GOT3 (cell line): ENCODE measurements around the gene SFT2D2.

Experiments used
- DNase-seq: peaks from one replicate; lab custom pipeline; 2025; ENCODE audit warnings: mixed read lengths; lab: John Stamatoyannopoulos, UW

SFT2D2 gene

DNA sequence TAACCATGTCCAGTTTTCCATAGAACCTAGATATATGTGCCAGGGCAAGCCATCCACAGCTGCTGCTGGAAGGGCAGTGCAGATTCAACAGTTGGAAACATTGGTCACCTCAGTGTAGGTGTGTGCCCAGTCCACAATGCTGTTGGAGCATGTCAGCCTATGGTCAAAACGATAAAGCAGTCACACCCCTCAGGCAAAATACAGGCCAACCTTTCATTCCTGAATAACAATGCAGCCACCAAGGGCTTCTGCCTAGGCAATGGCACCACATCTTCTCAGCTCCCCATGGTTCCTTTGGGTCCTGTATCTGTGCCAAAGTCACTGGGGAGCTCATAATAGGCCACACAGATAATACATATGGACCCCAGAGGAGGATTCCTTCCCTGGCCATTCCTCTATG, 39.8 kb downstream of the SFT2D2 start:
- DNase-seq = no peak

DNA sequence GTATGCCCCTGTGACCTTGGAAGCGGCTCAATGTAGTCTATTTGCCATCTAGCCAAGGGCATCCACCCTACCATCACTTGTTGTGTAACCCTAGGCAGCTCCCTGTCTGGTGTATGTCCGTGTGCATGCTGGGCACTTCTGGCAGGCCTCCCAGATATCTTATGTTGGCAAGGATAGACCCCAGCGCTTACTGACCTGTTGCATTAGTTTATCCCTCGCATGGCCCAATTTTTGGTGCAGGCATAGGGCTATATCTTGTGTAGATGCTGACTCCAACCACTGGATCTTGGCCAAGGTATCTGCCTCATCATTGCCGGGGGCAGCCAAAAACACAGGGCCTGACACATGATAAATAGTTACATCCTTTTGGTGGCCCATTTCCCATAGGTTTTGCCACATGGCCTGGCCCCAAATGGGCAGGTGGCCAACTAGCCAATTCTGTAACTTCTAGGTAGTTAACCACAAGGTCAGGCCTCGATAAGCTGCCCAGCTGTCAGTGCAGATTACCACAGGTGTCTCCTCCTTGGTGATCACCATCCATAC, 40.9 kb downstream of the SFT2D2 start:
- DNase-seq = no peak

DNA sequence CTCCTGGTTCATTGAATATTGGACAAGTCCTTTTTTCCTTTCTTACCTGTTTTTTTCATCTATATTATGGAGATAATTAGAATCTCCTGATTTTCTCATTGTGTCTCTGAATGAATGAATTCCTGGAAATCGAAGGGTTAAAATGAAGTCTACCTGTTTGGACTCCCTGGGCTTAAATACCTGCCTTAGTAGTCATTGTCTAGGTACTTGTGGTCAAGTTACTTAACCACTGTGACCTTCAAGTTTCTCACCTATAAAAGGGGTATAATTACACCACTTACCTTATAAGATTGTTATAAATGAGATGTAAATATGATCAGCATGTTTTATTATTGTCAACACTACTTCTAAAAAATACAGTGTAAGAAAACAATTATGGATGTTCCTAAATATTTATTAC, 45.8 kb downstream of the SFT2D2 start:
- DNase-seq = no peak

DNA sequence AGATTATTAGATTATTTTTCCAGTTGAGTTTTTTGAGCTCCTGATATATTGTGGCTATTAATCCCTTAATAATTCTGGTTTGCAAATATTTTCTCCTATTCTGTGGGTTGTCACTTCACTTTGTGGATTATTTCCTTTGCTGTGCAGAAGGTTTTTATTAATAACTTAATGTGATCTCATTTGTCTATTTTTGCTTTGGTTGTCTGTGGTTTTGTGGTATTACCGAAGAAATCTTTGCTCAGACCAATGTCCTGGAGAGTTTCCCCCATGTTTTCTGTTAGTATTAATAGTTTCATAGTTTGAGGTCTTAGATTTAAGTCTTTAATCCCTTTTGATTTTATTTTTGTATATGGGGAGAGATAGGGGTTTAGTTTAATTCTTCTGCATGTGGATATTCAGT, 47.8 kb downstream of the SFT2D2 start:
- no peak for DNase-seq

DNA sequence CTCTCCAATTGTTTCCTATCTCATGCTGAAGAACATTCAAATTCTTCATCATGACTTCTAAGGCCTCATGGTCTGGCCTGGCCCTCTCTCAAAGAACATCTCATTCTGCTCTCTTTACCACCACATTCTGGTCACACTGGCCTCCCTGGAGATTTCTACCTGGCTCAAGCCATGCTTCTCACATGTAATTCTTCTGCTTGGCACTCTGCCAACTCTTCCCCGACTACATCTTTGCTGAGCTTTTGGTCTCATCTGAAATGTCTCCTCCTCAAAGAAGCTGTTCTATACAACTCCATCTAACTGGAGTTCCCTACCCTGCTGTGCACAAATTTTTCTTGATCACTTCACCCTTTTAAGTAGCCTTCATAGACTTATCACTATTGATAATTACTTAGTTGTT, 53.4 kb downstream of the SFT2D2 start:
- DNase-seq = no peak

DNA sequence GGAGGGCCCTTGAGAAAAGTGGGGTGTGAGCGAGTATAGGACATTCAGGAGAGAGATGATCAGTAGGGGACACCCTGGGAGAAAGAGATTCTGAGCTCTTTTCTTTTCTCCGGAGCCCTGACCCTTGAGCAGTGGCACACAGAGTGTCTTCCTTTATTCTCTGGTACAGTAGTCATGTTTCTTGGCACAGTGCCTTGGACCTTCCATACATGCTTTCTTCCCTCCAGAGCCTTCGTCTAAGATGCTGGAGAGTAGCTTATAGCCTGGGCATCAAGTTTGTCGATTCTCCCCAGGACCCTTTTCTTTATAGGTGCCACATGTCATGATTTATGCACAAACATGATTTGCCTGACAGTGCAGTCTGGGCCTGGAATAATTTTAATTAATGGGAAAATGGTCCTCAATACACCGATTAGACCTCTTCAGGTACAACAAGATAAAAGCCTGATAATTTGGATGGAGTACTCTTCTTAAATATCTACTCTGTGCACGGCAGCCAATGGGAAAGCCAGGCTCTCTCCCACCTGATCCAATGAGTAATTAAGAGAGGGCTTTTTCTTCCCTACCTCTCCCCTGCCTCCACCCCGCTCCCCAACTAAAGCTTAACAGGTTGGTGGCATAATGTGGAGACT, 54.6 kb downstream of the SFT2D2 start, which contains the start of gene TBX19:
Gene TBX19, plus strand, starts transcription at position 582 of the 632 bp plus-strand sequence. CDS start 214 bp downstream, outside the sequence.
- DNase-seq = no peak

DNA sequence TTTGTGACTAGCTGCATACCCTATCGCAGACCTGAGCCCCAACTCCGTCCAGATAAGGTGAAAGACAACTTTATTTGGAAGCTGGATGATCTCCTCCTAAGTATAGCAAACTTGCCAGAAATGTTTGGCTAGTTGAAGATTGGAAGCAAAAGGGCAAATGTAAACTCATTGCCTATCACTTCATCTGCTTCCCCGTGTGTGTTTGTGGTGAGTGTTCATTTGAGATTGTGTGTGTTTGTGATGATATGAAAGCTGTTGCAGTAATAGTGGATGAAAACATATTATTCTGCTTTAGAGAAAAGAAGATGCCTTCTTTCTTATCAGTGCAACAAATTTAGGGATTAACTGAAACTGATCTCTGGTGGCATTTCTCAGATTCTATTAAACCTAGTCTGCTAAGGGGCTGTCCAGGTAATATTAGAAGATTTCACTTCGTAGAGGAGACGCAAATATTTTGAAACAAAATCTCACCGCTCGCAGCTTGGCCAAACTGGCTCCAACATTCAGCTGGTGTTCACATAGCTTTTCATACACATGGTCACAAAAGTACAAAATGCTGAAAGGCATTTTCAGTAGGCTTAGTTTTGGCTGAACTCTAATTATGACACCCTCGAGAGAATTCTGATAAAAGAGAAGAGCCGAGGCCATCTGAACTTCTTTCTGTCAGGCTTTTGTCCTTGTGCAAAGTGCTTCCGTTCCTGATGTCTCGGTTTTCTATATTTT, 56.0 kb downstream of the SFT2D2 start:
- DNase-seq = no peak

DNA sequence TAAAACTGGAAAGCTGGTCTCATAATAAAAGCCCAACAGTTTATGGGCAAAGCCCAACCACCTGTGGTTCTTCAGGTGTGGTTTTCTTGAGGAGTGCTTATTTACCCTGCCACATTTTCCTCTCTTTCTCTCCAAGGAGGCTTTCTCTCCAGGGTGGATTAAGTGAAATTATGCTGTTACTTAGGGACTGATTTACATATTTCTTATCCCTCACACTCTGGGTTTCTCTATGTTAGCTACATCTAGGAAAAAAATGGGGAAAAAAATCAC, 59.7 kb downstream of the SFT2D2 start:
- DNase-seq = no peak

DNA sequence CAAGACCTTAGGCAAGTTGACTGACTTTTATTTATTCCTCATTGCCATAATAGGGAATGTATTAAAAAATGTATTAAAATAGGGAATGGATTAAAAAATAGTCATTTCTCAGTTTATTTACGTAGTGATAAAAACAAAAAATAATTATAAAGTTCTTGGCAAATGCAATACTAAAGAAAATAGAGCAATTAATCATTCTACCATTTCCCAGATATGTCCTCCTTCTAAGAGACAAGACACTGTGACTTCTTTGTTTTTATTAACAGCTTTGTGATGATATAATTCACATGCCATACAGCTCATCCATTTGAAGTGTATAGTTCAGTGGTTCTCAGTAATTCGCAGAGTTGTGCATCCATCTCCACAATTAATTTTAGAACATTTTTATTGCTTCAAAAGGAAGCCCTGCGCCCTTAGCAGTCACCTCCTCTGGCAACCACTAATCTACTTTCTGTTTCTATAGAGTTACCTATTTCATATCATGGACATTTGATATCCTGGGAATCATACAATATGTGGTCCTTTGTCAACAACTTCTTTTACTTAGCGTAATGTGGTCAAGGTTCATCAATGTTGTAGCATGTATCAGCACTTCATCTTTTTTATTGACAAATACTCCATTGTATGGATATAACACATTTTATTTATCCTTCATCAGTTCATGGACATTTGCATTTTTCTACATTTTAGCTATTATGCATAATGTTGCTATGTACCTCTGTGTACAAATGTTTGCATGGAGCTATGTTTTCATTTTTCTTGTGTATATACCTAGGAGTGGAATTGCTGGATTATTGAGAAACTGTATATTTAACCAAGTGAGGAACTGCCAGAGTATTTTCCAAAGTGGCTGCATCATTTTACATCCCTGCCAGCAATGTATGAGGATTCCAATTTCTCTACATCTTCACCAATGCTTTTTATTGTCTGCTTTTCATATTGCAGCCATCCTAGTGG, 60.4 kb downstream of the SFT2D2 start:
- DNase-seq = no peak

DNA sequence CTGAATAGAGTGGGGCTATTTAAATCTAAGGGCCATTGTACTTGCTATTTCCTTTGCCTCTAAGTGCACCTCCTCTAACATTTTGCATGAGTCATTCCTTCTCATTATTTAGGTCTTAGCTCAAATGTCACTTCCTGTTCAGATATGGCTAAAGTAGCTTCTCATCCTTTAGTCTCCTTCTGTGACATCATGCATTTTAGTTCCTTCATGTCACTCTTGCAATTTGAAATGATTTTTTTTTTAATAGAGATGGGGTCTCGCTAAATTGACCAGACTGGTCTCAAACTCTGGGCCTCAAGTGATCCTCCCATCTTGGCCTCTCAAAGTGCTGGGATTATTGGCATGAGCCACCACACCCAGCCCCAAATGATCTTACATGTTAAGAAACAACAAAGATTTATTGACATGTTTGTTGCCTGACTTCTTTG, 61.4 kb downstream of the SFT2D2 start:
- no peak for DNase-seq

DNA sequence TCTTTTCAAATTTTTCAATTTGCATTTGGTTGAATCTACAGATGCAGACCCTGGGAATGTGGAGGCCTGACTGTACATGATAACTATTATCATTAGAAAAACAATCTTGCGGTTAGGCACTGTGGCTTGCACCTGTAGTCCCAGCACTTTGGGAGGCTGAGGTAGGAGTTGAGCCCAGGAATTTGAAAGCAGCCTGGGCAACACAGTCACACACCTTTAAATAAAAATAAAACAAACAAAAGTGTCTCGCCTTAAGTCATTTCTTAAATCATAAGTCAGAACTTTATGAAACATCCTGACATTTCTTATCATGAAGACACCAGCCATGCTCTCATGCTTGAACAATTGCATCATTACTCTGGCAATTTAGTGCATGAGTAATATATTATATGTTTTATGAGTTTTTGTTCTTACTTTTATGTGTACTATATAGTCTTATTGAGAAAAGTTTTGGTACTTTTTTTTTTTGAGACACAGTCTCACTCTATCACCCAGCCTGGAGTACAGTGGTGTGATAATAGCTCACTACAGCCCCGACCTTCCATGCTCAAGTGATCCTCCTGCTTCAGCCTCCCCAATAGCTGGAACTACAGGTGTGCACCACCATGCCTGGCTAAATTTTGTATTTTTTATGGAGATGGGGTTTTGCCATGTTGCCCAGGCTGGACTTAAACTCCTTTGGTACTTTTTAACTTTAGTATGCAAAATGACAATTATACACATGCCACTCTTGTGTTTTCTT, 62.7 kb downstream of the SFT2D2 start:
- no peak for DNase-seq

DNA sequence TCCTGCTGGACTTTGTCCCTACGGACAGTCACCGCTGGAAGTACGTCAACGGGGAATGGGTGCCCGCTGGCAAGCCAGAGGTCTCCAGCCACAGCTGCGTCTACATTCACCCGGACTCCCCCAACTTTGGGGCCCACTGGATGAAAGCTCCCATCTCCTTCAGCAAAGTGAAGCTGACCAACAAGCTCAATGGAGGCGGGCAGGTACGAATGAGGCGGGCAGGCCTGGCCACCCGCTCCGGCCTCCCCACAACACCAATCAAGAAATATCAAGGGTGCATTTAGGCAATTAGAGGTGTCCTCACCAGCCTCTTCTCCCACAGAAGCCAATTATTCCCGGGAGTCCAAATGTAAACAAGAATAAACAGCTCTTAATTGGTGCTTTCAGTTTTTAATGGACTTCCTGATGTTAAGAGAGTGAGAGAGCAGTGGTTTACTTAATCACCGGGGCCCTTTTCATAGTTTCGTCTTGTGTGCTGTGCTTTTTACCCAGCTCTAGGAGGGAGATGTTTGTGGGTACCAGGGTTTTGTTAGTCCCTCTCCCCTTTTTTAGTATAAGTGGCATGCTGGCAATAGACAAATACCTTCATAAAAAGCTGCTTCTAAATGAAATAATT, 65.5 kb downstream of the SFT2D2 start:
- no peak for DNase-seq

DNA sequence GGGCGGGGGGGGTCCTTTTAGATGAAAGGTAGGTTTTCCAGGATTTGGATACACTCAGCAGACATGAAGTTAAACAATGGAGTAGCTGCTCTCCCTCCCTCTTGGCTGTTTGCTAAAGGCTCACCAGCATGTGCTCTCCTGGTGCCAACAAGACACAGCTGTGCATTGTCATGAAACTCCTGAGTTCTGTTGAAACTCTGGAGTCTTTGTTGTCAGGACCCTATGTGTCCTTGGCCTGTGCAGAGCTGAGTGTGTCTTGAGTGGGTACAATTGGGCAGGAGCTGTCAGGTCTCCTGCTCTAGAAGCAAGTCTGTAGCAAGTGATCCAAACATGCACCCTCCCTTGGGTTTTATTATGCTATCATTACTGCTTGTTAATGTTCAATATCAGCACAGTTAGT, 67.6 kb downstream of the SFT2D2 start:
- DNase-seq = no peak

DNA sequence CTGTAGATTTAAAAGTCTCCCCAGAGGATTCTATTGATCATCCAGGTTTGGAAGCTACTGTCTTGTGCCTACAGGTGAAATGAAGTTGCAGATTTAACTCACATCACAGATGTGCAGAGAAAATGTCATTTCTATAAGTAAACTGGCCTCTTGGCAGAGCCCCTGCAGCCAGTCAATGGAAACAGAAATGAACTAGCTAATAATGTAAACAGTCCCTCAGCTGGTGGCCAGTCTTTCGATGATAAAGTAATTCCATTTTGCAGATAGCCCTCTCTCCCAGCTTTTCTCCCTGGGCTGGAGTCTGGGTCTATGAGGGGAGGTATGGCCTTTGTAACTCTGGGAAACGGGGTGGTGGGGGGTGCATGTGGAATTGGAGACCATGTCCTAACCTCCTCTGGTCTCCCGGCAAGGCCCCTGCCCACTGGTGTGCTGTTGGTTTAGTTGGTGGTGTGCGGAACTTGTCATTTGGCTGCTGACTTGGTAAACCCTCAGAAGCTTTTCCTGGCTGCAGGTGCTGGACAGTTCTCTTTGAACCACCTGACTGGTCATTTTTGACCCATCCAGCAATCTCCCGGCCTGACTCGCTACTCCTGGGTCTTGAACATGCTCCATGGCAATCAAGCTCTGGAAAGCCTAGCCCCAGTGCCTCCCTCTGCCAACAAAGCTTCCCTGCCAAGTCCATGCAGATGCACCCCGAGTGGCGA, 69.8 kb downstream of the SFT2D2 start:
- DNase-seq = no peak

DNA sequence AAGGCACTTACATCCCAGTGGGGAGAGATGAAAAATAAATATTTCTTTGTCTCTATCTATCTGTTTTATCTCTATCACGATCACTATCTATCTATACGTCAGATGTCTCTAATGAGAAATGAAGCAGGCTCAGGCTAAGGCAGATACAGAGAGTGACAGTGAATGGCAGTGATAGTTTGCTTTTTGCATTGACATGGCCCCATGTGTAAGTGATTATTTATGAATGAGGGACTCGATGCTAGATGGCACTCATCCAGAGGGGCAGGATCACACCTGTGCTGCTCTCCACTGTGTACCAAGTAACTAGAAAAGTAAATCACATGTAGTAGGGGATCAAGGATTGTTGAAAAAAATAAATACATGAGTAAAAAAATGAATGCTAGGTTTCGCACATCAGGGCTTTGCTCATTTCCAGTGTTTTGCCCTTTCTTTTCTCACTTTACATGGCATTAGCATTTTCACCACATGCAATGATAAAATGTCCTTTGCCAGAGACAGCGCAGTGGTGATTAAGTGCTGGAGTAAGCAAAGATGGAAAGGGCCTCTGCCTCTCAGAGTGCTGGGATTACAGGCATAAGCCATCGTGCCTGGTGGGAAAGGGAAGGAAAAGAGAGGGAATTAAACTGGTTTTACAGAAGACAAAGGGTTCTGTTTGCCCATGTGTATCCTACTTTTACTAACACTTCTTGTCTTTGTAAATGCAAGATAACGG, 71.4 kb downstream of the SFT2D2 start:
- no peak for DNase-seq

DNA sequence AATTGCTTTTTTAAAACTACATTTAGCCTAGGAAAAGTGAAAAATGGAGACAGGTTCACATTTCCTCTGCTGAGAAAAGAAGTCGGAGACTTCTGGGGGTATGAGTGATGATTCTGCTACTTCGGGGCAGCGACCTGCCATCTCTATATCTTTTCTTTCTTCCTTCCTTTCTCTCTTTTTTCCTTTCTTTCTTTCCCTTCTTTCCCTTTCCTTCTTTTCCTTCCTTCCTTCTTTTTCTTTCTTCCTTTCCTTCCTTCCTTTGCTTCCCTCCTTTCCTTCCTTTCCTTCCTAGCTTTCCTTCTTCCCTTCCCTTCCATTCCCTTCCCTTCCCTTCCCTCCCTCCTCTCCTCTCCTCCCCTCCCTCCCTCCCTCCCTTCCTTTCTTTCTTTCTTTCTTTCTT, 72.6 kb downstream of the SFT2D2 start:
- no peak for DNase-seq

DNA sequence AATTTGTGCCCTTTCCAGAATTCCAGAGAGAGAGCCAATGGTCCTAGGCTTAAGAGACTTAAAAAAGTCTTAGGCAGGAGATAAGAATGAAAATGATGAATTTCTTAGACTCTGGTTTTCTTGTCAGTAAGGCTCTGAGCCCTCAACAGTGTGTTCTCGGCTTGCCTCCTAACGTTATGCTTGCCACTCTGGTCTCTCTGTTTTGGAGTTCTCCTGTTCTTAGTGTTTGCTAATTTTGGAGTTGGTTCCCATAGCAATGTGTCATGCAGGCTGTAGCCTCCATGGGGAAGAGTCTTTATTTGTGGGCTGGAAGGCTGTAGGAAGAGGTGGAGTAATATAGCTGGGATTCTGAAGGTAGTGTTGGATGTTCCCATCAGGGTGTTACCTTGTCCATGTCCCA, 74.8 kb downstream of the SFT2D2 start:
- no peak for DNase-seq

DNA sequence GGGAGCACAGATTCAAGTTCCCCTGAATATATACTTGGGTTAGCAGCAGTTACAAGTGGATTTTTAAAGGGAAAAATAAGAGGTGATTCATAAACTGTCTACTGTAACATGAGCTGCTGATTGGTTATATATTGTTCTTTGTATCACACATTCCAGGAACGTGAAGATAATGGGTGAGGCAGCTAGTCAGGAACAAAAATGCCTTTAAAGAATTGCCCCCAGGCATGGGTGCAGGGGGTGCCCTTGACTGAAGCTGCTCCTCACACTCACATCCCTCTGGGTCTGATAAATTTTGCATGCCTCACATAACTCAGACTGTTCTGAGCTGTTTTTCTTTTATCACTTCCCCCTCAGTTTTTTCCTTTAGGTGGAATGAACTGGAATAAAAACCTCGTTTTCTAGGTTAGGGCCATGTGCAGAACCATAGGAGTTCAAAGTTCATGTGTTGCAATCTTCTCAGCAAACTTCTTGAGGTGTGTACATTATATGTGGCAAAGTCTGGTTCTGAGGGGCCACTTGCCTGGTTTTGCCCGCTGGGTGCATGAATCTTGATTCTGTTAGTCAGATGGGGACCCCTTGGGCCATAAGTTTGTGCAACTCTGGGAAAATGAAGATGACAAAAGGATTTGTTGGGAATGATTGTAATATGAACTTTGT, 76.0 kb downstream of the SFT2D2 start:
- DNase-seq = no peak
